Breast epithelium (tissue), 3 donors: ENCODE data around the gene MAFB.

Experiments used
- POLR2A ChIP-seq: fragments of 450-650 bp; IDR thresholded peaks from one replicate; pipeline ENCODE4 v1.6.1; 2016; ENCODE audit warnings: antibody characterized with exemption, mild to moderate bottlenecking, moderate library complexity
- POLR2AphosphoS5 ChIP-seq, 3 donors: sonication (generic); formaldehyde crosslinking; IDR thresholded peaks; one replicate each; pipeline ENCODE4 v1.6.1; 2017; ENCODE audit warnings: antibody characterized with exemption in 3 of 3
- TF ChIP-seq, protein P1 (sequence below), 3 donors: fragments of 450-650 bp; IDR thresholded peaks; one replicate each; pipeline ENCODE4 v1.5.1; 2016 to 2017; ENCODE audit warnings: antibody characterized with exemption in 3 of 3, mild to moderate bottlenecking in 3 of 3, moderate library complexity in 3 of 3

DNA sequence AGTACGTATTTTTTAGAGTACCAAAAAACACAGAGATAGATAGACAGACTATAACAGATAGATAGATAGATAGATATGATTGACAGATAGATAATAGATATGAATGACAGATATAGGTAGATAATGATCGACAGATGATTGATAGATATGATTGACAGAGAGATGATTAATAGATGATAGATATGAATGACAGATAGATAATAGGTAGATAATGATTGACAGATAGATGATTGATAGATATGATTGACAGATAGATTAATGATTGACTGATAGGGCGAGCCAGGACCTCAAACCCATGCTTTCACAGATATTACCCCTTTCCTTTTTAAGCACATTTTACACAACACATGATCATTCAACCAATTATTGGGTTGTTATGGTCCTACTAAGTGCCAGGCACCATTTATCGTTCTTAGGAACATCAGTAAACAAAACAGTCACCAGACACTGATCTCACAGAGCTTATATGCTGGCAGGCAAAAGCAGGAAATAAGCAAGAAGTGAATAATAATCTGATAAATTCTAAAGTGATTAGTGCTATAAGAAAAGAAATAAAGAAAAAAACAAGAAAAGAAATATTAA, 11.6 kb downstream of the MAFB start:
- TF ChIP-seq, protein P1, sequence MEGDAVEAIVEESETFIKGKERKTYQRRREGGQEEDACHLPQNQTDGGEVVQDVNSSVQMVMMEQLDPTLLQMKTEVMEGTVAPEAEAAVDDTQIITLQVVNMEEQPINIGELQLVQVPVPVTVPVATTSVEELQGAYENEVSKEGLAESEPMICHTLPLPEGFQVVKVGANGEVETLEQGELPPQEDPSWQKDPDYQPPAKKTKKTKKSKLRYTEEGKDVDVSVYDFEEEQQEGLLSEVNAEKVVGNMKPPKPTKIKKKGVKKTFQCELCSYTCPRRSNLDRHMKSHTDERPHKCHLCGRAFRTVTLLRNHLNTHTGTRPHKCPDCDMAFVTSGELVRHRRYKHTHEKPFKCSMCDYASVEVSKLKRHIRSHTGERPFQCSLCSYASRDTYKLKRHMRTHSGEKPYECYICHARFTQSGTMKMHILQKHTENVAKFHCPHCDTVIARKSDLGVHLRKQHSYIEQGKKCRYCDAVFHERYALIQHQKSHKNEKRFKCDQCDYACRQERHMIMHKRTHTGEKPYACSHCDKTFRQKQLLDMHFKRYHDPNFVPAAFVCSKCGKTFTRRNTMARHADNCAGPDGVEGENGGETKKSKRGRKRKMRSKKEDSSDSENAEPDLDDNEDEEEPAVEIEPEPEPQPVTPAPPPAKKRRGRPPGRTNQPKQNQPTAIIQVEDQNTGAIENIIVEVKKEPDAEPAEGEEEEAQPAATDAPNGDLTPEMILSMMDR (IDR thresholded peaks at IDR 0.05), result no peak
- TF ChIP-seq POLR2AphosphoS5 (IDR thresholded peaks at IDR 0.05) (no peak), POLR2A (no peak)
